HuH-7 (cell line): ENCODE measurements around the gene ARL8A.
A peak's percentile ranks its signal among the peaks of the same experiment; 100 is the strongest.
"Not testable (repeated sequence)": the region's sequence is repeated elsewhere in the genome, so short reads cannot be mapped to it uniquely, and the experiment has no call there.

Experiments used
- DNase-seq: peaks from one replicate; pipeline ENCODE4 v3.0.0; 2011; ENCODE audit warnings: low spot score

Gene ARL8A

GRCh38 chr1:202112859-202113689 lies 31.5 kb downstream of the ARL8A start:
- no peak for DNase-seq

GRCh38 chr1:202111589-202111988 lies 32.9 kb downstream of the ARL8A start:
- not testable (repeated sequence) for DNase-seq

DNA sequence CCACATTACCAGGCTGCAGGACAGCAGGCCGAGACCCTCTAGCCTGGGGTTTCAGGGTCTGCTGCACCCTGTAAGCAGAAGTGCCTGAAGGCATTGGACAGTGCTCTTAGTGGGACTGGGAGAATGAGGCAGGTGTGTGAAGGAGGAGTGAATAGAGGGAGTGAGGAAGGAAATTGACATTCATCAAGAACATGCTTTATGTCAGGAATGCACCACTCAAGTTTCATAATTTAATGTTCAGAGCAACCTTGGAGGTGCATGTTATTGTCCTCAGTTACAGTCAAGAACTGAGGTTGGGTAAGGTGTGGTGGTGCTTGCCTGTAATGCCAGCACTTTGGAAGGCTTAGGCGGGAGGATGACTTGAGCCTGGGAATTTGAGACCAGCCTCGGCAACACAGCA lies 33.6 kb downstream of the ARL8A start:
- DNase-seq = no peak

- no peak for DNase-seq
These were observed 36.5 kb downstream of the ARL8A start for GRCh38 chr1:202107801-202108731.

DNA sequence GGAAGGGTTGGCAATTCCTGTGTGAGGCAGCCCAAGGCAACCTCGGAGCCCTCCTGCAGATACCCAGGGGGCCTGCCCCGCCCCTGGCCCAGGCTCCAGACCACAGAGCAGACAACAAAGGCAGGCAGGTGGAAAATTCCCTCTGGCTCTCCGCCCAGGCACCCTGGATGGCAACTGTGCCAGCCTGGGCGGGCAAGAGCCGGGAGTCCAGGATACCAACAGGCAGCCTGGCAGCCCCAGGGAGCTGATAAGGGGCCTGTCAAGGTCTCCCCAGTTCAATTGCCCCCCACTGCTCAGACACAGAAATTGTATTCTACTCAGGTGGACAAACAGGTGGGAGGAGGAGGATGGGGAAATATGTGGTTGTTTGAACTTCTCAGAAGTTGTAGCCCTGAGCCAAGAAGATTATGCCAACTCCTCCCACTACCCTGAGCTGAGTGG lies 37.2 kb downstream of the ARL8A start:
- no peak for DNase-seq

DNA sequence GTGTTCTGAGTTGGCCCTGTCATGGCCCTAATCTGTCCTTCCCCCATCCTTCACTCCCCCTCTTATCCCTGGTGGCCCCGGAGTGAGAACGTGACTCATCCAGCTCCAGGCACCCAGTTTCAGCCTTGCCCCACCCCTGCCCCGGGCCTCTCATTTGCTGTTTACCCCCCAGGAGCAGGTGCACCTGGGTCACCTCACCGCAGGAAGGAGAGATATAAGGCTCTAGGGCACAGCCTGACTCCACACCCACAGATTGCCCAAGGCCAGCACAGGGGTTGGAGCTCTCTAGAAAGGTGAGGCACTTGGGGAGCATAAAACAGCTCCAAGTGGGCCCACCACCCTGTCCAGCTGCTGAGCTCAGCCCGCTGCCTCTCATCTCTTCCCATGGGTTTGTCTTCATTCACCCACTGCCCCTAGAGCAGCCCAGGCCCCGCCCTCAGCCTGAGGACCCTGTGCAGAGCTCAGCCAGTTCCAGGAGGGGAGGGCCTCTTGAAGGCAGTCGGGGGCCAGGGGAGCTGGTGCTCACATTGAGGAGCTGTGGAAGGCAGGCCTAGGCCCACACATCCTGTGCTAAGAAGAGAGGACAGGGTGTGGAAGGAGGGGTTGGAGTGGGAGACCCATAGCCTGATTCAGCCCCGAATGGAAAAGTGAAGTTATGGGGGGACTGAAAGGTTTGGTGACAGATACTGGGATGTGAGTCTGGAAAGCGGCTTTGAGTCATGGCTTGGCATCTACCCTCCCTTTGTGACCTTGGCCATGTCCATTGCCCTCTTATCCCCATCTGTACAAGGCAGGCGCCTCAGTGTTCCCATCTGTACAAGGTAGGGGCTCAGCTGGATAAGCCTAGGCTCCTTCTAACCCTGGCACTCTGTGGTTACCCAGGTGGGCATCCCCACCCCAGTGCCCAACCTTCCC lies 37.9 kb downstream of the ARL8A start:
- no peak for DNase-seq

GRCh38 chr1:202105571-202106339 lies 38.8 kb downstream of the ARL8A start:
- DNase-seq = no peak

DNA sequence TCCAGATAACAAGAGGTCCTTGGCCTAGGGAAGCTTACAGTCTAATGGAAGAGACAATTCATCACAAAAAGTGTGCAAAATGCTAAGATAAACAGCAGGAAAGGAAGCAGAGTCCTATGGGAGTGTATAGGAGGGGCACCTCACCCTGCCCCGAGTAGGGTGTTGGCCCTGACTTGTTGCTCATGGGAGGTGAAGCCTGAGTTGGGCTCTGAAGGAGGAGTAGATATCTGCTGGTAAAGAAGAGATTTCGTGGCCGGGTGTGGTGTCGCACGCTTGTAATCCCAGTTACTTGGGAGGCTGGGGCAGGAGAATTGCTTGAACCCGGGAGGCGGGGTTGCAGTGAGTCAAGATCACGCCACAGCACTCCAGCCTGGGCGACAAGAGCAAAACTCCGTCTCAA lies 40.5 kb downstream of the ARL8A start:
- no peak for DNase-seq

DNA sequence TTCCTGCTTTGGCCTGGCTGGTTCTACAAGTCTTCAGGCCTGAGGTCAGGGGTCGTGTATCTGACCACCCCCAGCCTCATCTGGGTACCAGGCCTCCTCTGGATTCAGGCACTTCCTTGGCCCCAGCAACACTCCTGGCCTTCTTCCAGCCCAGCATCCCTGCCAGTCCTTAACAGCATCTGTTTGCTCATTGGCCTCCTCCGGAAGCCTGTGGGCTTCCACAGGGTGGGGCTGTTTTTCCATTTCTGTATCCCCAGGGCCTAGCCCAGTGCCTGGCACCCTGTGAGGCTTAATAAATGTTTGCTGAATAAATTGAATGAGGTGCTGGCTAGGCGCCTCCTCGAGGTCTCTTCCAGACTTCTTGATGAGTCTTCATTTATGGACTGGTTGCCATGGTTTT lies 43.4 kb downstream of the ARL8A start:
- DNase-seq = no peak

GRCh38 chr1:202093858-202094257 lies 50.7 kb downstream of the ARL8A start:
- DNase-seq = no peak

GRCh38 chr1:202090994-202091393 lies 53.5 kb downstream of the ARL8A start:
- DNase-seq = peak; percentile 52

GRCh38 chr1:202088206-202088605 lies 56.3 kb downstream of the ARL8A start:
- DNase-seq = no peak

- no peak for DNase-seq
These were observed 57.8 kb downstream of the ARL8A start for GRCh38 chr1:202086579-202087350.

DNA sequence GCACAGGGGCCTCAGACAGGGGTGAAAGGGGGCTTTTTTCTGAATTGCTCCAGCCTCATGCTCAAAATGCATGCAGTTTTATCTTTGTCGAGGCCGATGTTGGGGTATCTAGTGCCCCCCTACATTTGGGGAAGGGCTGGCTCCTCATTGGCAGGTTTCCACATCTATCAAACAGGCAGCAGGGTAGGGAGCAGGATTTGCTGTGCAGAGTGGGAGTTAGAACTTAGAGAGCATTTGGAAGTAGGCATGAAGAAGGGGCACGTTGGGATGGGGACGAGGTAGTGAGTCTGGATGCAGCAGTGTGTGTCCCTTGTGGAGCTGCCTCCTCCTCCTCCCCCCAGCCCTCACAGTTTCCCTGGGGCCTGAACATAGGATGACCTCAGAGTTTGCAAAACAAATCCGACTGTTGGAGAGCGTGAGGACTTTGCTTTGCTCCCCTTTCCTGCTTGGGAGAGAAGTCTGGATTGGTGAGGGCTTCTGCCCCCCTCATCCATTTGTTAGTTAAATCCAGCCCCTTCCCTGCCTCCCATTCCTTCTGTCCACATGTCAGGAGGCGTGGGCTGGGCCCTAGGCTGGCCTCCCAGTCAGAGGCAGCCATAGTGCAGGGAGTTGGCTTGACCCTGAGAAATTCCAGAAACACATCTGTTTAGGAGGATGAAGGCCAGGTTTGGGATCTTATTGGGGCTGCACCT lies 58.7 kb downstream of the ARL8A start:
- DNase-seq = peak; percentile 57

GRCh38 chr1:202084791-202085681 lies 59.5 kb downstream of the ARL8A start:
- DNase-seq = peak; percentile 59
